Esophagus muscularis mucosa (tissue), 4 donors: ENCODE measurements around the gene GRK4. TPM values are rescaled to one million over a fixed set of nuclear protein-coding genes. Genes with fewer than 3 reads are reported as not detected.

Source experiments
- DNase-seq: peaks from one replicate; pipeline ENCODE4 v3.0.0-alpha.2; 2017; ENCODE audit errors: extremely low spot score
- H3K27ac ChIP-seq, 4 donors: fragments of 200-600 bp; sonication (generic); replicated peaks in 1 of 4; 1 replicate in 3 of 4; 2 replicates in 1 of 4; pipeline ENCODE4 v1.5.1; 2016 to 2019; ENCODE audit warnings: mild to moderate bottlenecking in 1 of 4
- H3K27me3 ChIP-seq, 4 donors: fragments of 200-600 bp; sonication (generic); one replicate each; pipeline versions ENCODE4 v1.5.1 to v1.6.0; 2016 to 2019
- H3K36me3 ChIP-seq, 4 donors: fragments of 200-600 bp; sonication (generic); one replicate each; pipeline ENCODE4 v1.5.1; 2016 to 2019
- H3K4me1 ChIP-seq, 4 donors: fragments of 200-600 bp; sonication (generic); one replicate each; pipeline ENCODE4 v1.5.1; 2016 to 2019
- H3K4me3 ChIP-seq, 4 donors: fragments of 200-600 bp; sonication (generic); 1 replicate in 2 of 4; 2 replicates in 2 of 4; pipeline ENCODE4 v1.5.1; 2016 to 2019; ENCODE audit warnings: mild to moderate bottlenecking in 4 of 4, moderate library complexity in 1 of 4
- H3K9me3 ChIP-seq, 4 donors: fragments of 200-600 bp; sonication (generic); 1 replicate in 3 of 4; 2 replicates in 1 of 4; pipeline ENCODE4 v1.5.1; 2016 to 2019
- CTCF ChIP-seq, 3 experiments: fragments of 200-600 bp in 2 of 3; fragments of 450-650 bp in 1 of 3; sonication (generic) in 2 of 3; IDR thresholded peaks; one replicate each; pipeline ENCODE4 v1.5.1; 2017 to 2019; ENCODE audit warnings: antibody characterized with exemption in 3 of 3, mild to moderate bottlenecking in 2 of 3, moderate library complexity in 1 of 3
- EP300 ChIP-seq: sonication (generic); formaldehyde crosslinking; IDR thresholded peaks from one replicate; pipeline ENCODE4 v1.6.1; 2017; ENCODE audit warnings: antibody characterized with exemption
- POLR2A ChIP-seq: fragments of 450-650 bp; IDR thresholded peaks from one replicate; pipeline ENCODE4 v1.6.1; 2017; ENCODE audit warnings: antibody characterized with exemption, moderate library complexity, mild to moderate bottlenecking, low read depth
- POLR2AphosphoS5 ChIP-seq, 2 donors: sonication (generic); formaldehyde crosslinking; IDR thresholded peaks; one replicate each; pipeline ENCODE4 v1.6.1; 2017; ENCODE audit warnings: antibody characterized with exemption in 2 of 2
- WGBS: methylation state at CpG from one replicate; pipeline ENCODE4 v1.1.5; 2018; 5-methylcytosine and 5-hydroxymethylcytosine counted together
- intact Hi-C: fragments of 100-400 bp; cut with DNase I; formaldehyde crosslinking; loops from one replicate; pipeline ENCODE4 v1.15.1; 2023
- total RNA-seq, 4 donors: library from RNA; depleted of rRNA; stranded (reverse); fragments of >200 nt; gene quantifications; one replicate each; pipeline versions ENCODE4 v1.1.0 to v1.2.1, GENCODE V29; 2016

GRK4 gene
- total RNA-seq, 4 donors from 2014 or later: 4.8 to 8.0 (median 6.4) TPM

- Histone ChIP-seq H3K27ac (peak overlapping the region; percentile 38 to 71 (median 64)), H3K4me1 (peaks cover 21 to 46% (median 38%) of the 10 kb centered on the region in 4 donors), H3K4me3 (peak overlapping the region; percentile 46 to 59 (median 52)), H3K9me3 (no peaks in the 10 kb centered on the region), H3K27me3 (peaks cover 0 to 17% (median 0%) of the 10 kb centered on the region in 4 donors), H3K36me3 (no peaks in the 10 kb centered on the region)
- peak; percentile 0 to 33 for TF ChIP-seq POLR2AphosphoS5 (IDR thresholded peaks at IDR 0.05)
- no peak for TF ChIP-seq EP300
- no peak for DNase-seq
- intact Hi-C loops: no loop called here
- 31% methylated on average over 41 of the region's 57 CpGs for WGBS
Measured at GRCh38 chr4:3041192-3042142, 78.1 kb downstream of the GRK4 start.

- DNase-seq: no peak
- Histone ChIP-seq H3K4me1 (peaks cover 19 to 44% (median 36%) of the 10 kb centered on the region in 4 donors), H3K27ac (peak overlapping the region; percentile 38 to 71 (median 64)), H3K9me3 (no peaks in the 10 kb centered on the region), H3K4me3 (peak overlapping the region; percentile 46 to 59 (median 52)), H3K27me3 (peaks cover 0 to 17% (median 0%) of the 10 kb centered on the region in 4 donors), H3K36me3 (no peaks in the 10 kb centered on the region)
- TF ChIP-seq POLR2AphosphoS5 (IDR thresholded peaks at IDR 0.05): no peak
- TF ChIP-seq CTCF (IDR thresholded peaks at IDR 0.05): no peak
- TF ChIP-seq POLR2A: no peak
- TF ChIP-seq EP300: no peak
- intact Hi-C loops: no loop called here
- WGBS: 73% methylated on average over 10 of the region's 10 CpGs
Measured at GRCh38 chr4:3042226-3042625, 78.9 kb downstream of the GRK4 start.

- no peaks in the 10 kb centered on the region for H3K9me3 ChIP-seq
- intact Hi-C loops: no loop called here
- H3K4me3 ChIP-seq: no peak overlapping the region
- H3K27me3 ChIP-seq: peaks cover 0 to 17% (median 0%) of the 10 kb centered on the region in 4 donors
- TF ChIP-seq POLR2A (no peak), EP300 (no peak), CTCF (IDR thresholded peaks at IDR 0.05) (no peak), POLR2AphosphoS5 (IDR thresholded peaks at IDR 0.05) (no peak)
- no peaks in the 10 kb centered on the region for H3K36me3 ChIP-seq
- 92% methylated on average over 11 of the region's 11 CpGs for WGBS
- DNase-seq: no peak
- H3K27ac ChIP-seq: no peak overlapping the region
- H3K4me1 ChIP-seq: peaks cover 7 to 38% (median 26%) of the 10 kb centered on the region in 4 donors
Measured at GRCh38 chr4:3043282-3044020, 80.1 kb downstream of the GRK4 start.

GRCh38 chr4:3044870-3045819 is 81.8 kb downstream of the GRK4 start:
- no peaks in the 10 kb centered on the region for H3K9me3 ChIP-seq
- WGBS: 74% methylated on average over 20 of the region's 22 CpGs
- H3K27me3 ChIP-seq: peaks cover 0 to 17% (median 0%) of the 10 kb centered on the region in 4 donors
- no peak overlapping the region for H3K27ac ChIP-seq
- no peak overlapping the region for H3K4me3 ChIP-seq
- H3K36me3 ChIP-seq: no peaks in the 10 kb centered on the region
- no peak for DNase-seq
- intact Hi-C loops: no loop called here
- TF ChIP-seq CTCF (IDR thresholded peaks at IDR 0.05) (no peak), POLR2AphosphoS5 (IDR thresholded peaks at IDR 0.05) (peak in 1 of 2 donors; percentile 14)
- H3K4me1 ChIP-seq: peaks cover 6 to 30% (median 23%) of the 10 kb centered on the region in 4 donors
